Ishikawa (cell line): ENCODE measurements around the gene WHRN.

ENCODE experiments used
- CEBPB ChIP-seq: IDR thresholded peaks from 2 replicates; pipeline ENCODE4 v1.6.1; 2012
- CREB1 ChIP-seq: IDR thresholded peaks from 2 replicates; pipeline ENCODE4 v1.6.1; 2012; ENCODE audit warnings: low read depth
- EGR1 ChIP-seq: IDR thresholded peaks from 2 replicates; pipeline ENCODE4 v1.6.1; 2012
- EP300 ChIP-seq: IDR thresholded peaks from 2 replicates; pipeline ENCODE4 v1.6.1; 2012; ENCODE audit warnings: borderline replicate concordance
- FOXM1 ChIP-seq: IDR thresholded peaks from 2 replicates; pipeline ENCODE4 v1.6.1; 2012; ENCODE audit warnings: low read depth, borderline replicate concordance
- NFIC ChIP-seq: IDR thresholded peaks from 2 replicates; pipeline ENCODE4 v1.6.1; 2012
- RAD21 ChIP-seq: IDR thresholded peaks from 2 replicates; pipeline ENCODE4 v1.6.1; 2012; ENCODE audit warnings: low read depth
- TAF1 ChIP-seq: IDR thresholded peaks from 2 replicates; pipeline ENCODE4 v1.6.1; 2012; ENCODE audit warnings: low read depth, mild to moderate bottlenecking
- TCF12 ChIP-seq: IDR thresholded peaks from 2 replicates; pipeline ENCODE4 v1.6.1; 2012; ENCODE audit warnings: low read depth
- TEAD4 ChIP-seq: IDR thresholded peaks from 2 replicates; pipeline ENCODE4 v1.6.1; 2012
- YY1 ChIP-seq: IDR thresholded peaks from 2 replicates; pipeline ENCODE4 v1.6.1; 2012; ENCODE audit warnings: low read depth
- ZBTB7A ChIP-seq: IDR thresholded peaks from 2 replicates; pipeline ENCODE4 v1.6.1; 2012; ENCODE audit warnings: low read depth
- TF ChIP-seq, protein P1 (sequence below): IDR thresholded peaks from 2 replicates; pipeline ENCODE4 v1.6.1; 2012
- TF ChIP-seq, protein P2 (sequence below): IDR thresholded peaks from 2 replicates; pipeline ENCODE4 v1.6.1; 2012
- TF ChIP-seq, protein P3 (sequence below): IDR thresholded peaks from 2 replicates; pipeline ENCODE4 v1.6.1; 2012; ENCODE audit warnings: low read depth, mild to moderate bottlenecking

The WHRN gene

DNA sequence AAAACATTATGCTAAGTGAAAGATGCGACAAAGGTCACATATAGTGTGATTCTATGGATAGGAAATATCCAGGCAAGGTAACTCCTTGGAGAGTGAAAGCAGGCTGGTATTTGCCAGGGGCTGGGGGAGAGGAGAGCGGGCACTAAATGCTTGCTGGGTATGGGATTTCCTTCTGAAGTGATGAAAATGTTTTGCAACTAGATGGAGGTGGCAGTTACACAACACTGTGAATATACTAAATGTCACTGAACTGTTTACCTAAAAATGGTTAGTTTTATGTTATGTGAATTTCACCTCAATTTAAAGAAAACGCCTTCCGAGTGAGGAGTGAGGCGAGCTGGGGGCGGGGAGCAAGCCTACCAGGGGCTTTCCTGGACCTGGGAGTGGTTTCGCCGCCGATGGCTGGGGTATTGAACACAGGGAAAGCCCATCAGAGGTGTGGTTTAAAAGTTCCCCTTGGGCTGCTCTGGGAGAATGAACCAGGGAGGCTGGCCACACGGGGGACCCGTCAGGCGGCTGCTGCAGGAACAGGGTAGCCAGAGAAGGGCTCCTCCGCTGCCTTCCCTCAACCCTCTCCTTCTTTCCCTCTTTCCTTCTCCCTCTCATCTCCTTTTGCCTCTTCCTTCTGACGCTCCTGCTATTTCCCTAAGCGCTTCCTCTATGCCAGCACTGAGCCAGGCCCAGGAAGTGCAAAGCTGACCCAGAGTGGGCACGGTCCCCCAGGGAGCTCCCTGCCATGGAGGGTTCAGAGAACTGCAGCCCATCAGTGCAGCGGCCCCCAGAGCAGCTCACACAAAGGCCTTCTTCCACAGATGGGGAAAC, 122.4 kb downstream of the WHRN start:
- TF ChIP-seq TEAD4 (no peak), ZBTB7A (no peak), TAF1 (no peak), EP300 (no peak), CEBPB (no peak), RAD21 (no peak), EGR1 (no peak), TCF12 (no peak), NFIC (no peak), CREB1 (no peak), YY1 (no peak), FOXM1 (no peak)
- TF ChIP-seq, protein P1, sequence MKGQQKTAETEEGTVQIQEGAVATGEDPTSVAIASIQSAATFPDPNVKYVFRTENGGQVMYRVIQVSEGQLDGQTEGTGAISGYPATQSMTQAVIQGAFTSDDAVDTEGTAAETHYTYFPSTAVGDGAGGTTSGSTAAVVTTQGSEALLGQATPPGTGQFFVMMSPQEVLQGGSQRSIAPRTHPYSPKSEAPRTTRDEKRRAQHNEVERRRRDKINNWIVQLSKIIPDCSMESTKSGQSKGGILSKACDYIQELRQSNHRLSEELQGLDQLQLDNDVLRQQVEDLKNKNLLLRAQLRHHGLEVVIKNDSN: no peak
- TF ChIP-seq, protein P2, sequence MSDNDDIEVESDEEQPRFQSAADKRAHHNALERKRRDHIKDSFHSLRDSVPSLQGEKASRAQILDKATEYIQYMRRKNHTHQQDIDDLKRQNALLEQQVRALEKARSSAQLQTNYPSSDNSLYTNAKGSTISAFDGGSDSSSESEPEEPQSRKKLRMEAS: no peak
- TF ChIP-seq, protein P3, sequence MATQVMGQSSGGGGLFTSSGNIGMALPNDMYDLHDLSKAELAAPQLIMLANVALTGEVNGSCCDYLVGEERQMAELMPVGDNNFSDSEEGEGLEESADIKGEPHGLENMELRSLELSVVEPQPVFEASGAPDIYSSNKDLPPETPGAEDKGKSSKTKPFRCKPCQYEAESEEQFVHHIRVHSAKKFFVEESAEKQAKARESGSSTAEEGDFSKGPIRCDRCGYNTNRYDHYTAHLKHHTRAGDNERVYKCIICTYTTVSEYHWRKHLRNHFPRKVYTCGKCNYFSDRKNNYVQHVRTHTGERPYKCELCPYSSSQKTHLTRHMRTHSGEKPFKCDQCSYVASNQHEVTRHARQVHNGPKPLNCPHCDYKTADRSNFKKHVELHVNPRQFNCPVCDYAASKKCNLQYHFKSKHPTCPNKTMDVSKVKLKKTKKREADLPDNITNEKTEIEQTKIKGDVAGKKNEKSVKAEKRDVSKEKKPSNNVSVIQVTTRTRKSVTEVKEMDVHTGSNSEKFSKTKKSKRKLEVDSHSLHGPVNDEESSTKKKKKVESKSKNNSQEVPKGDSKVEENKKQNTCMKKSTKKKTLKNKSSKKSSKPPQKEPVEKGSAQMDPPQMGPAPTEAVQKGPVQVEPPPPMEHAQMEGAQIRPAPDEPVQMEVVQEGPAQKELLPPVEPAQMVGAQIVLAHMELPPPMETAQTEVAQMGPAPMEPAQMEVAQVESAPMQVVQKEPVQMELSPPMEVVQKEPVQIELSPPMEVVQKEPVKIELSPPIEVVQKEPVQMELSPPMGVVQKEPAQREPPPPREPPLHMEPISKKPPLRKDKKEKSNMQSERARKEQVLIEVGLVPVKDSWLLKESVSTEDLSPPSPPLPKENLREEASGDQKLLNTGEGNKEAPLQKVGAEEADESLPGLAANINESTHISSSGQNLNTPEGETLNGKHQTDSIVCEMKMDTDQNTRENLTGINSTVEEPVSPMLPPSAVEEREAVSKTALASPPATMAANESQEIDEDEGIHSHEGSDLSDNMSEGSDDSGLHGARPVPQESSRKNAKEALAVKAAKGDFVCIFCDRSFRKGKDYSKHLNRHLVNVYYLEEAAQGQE: no peak

DNA sequence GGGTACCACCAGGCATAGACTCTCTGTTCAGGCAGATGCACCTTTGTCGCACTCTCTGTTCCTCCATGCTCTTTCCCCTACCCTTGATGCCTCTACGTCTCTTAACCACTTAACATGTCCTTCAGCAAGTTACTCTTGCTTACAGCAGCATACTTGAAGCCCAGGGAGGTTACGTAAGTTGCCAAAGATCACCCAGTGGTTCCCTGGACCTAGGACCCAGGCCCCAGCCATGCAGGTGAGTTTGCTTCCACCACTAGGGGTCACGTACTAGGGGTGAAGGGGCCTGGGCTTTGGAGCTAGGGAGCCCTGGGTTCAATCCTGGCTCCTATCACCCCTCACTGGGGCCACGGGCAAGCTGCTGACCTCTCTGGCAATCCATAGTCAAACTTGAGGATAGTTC, 126.4 kb downstream of the WHRN start:
- TF ChIP-seq EP300: no peak
- no peak for TF ChIP-seq ZBTB7A
- TF ChIP-seq CREB1: no peak
- TF ChIP-seq, protein P3: no peak
- TF ChIP-seq, protein P2: no peak
- TF ChIP-seq TAF1: no peak
- no peak for TF ChIP-seq EGR1
- no peak for TF ChIP-seq YY1
- no peak for TF ChIP-seq RAD21
- TF ChIP-seq NFIC: no peak
- TF ChIP-seq CEBPB: no peak
- TF ChIP-seq, protein P1: no peak
- TF ChIP-seq TCF12: no peak
- TF ChIP-seq TEAD4: no peak
- TF ChIP-seq FOXM1: no peak

DNA sequence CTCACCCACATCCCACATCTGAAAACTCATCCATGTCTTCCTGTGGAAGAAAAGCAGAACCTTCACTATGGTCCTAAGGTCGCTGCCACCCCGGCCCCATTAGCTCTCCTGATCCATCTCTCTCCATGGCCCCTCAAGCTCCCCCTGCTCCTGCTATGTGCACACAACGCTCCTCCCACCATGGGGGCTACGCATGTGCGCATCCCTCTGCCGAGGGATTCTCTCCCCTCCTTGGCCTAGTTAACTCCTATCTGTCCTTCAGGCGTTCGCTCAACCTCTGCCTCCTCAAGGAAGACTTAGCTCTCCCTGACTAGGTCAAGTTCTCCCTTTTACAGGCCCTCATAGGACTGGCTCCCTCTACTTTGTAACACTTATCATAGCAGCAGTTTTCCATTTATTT, 127.3 kb downstream of the WHRN start:
- TF ChIP-seq EGR1 (no peak), YY1 (no peak), CEBPB (no peak), RAD21 (no peak), NFIC (no peak)
- TF ChIP-seq, protein P2: no peak

DNA sequence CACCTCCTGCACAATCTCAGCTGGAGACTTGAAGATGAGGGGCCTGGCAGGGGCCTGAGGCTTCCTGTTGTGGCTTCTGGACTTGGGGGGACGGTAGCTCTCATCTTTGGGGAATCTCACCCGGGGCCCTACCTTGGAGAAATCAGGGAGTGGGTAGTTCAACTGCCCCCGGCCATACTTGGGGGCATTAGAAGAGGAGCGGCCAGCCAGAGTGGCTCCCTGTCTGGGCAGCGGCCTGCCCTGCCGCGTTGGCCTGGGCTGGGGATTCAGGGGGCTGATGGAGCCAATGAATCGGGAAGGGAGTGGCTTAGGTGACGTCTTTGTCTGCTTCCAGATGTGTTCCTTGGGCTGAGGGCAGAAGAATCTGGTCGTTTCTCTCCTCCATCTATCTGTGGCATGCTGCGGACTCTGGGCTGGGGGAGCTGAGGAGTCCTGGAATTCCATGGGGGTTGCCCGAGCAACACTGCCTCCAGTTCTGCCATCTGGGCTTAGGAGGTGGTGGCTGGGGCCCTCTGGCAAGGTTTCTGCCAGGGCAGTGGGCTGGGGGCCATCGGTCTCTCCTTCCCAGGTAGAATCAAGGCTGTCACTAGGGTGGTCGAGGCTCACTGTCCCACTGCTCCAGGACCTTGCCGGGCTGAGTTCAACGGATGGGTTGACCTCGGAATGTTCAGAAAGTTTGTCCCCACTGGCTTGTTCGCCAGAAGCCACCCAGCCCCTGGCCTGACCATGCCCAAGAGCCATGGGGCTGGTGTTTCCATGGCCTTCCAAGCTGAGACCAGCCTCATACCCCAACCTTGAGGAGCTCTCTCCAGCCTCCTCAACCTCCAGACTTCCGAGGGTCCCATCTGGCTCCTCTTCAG, 128.5 kb downstream of the WHRN start:
- TF ChIP-seq, protein P3: no peak
- TF ChIP-seq EP300: no peak
